ENCODE results near the gene HEBP2. TPM values are rescaled to one million over a fixed set of nuclear protein-coding genes. Genes with fewer than 3 reads are reported as not detected.
A peak's percentile ranks its signal among the peaks of the same experiment; 100 is the strongest.

Gene HEBP2
- total RNA-seq, 1 experiment from 2014 or later: 10.7 TPM

GRCh38 chr6:138397128-138398122 is 6.6 kb upstream of the HEBP2 start:
- DNase-seq (ENCODE audit: low spot score): no peak

GRCh38 chr6:138400326-138400725 is 3.7 kb upstream of the HEBP2 start:
- no peak for DNase-seq (ENCODE audit: low spot score)

- DNase-seq (ENCODE audit: low spot score): no peak
Observed at GRCh38 chr6:138401960-138402837, 1.8 kb upstream of the HEBP2 start.

GRCh38 chr6:138402838-138403187 is 1.2 kb upstream of the HEBP2 start:
- DNase-seq (ENCODE audit: low spot score): no peak

GRCh38 chr6:138403324-138403800 is 661 bp upstream of the HEBP2 start:
- DNase-seq (ENCODE audit: low spot score): no peak

- no peak for DNase-seq (ENCODE audit: low spot score)
Observed at GRCh38 chr6:138404666-138405337, 779 bp downstream of the HEBP2 start.

- DNase-seq (ENCODE audit: low spot score): no peak
Observed at GRCh38 chr6:138405816-138406413, 1.9 kb downstream of the HEBP2 start.

GRCh38 chr6:138406443-138406842 is 2.4 kb downstream of the HEBP2 start:
- no peak for DNase-seq (ENCODE audit: low spot score)

GRCh38 chr6:138410048-138410735 is 6.2 kb downstream of the HEBP2 start:
- no peak for DNase-seq (ENCODE audit: low spot score)

GRCh38 chr6:138410972-138411880 is 7.2 kb downstream of the HEBP2 start:
- peak; percentile 37 for DNase-seq (ENCODE audit: low spot score)

GRCh38 chr6:138415125-138415524 is 11.1 kb downstream of the HEBP2 start:
- DNase-seq (ENCODE audit: low spot score): no peak

GRCh38 chr6:138416206-138416605 is 12.2 kb downstream of the HEBP2 start:
- no peak for DNase-seq (ENCODE audit: low spot score)

- DNase-seq (ENCODE audit: low spot score): no peak
Observed at GRCh38 chr6:138417493-138418117, 13.6 kb downstream of the HEBP2 start.

GRCh38 chr6:138418118-138418742 is 14.2 kb downstream of the HEBP2 start:
- no peak for DNase-seq (ENCODE audit: low spot score)

- DNase-seq (ENCODE audit: low spot score): no peak
Observed at GRCh38 chr6:138419766-138420165, 15.7 kb downstream of the HEBP2 start.

GRCh38 chr6:138420356-138420755 is 16.3 kb downstream of the HEBP2 start:
- DNase-seq (ENCODE audit: low spot score): no peak

- DNase-seq (ENCODE audit: low spot score): no peak
Observed at GRCh38 chr6:138421089-138421488, 17.1 kb downstream of the HEBP2 start.

- DNase-seq (ENCODE audit: low spot score): no peak
Observed at GRCh38 chr6:138421608-138422007, 17.6 kb downstream of the HEBP2 start.

- DNase-seq (ENCODE audit: low spot score): no peak
Observed at GRCh38 chr6:138422861-138423260, 18.8 kb downstream of the HEBP2 start.
